ENCODE data around the gene RIPK4.
"Not testable (repeated sequence)": the region's sequence is repeated elsewhere in the genome, so short reads cannot be mapped to it uniquely, and the experiment has no call there.

The RIPK4 gene

DNA sequence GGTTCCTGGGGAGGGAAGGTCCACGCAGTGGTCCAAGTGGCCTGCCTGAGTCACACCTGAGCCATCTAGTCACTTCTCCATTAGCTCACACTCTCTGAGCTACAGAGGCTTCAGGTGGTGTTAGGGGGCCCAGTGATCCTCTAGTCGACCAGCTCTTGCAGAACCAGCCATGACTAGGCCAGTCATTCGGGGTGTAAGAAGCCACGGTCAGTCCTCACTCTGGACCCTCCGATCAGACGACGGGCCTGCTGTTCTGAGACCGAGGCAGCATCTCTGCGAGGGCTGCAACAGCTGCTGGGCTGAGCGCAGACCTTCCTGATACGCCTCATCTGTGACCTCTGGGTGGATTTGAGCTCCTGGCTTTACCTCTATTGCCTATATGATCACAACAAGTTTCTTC lies 68.8 kb downstream of the RIPK4 start:
- in situ Hi-C loops (cut with MboI; ENCODE audit: low sequenced_read_pairs) = no loop called here

DNA sequence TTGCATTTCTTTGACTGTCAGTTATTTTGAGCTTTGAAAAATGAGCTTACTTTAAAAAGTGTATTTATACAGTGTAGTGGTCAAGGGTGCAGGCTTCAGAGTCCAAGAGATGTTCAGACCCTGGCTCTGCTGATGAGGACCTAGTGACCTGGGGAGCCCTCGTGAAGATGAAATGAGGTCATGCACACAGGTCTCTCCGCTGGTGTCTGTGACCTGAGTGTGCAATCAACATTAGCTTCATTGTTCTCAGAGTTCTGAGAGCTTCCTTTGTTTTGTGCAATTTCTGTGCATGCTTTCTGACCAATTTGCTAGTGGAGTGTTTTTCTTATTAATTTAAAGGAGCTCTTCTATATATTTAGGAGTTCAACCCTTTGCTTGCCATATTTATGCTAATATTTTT lies 71.3 kb downstream of the RIPK4 start:
- in situ Hi-C loops (cut with MboI; ENCODE audit: low sequenced_read_pairs) = no loop called here

GRCh38 chr21:41694042-41694441 lies 72.8 kb downstream of the RIPK4 start:
- in situ Hi-C loops (cut with MboI; ENCODE audit: low sequenced_read_pairs) = not testable (repeated sequence)

DNA sequence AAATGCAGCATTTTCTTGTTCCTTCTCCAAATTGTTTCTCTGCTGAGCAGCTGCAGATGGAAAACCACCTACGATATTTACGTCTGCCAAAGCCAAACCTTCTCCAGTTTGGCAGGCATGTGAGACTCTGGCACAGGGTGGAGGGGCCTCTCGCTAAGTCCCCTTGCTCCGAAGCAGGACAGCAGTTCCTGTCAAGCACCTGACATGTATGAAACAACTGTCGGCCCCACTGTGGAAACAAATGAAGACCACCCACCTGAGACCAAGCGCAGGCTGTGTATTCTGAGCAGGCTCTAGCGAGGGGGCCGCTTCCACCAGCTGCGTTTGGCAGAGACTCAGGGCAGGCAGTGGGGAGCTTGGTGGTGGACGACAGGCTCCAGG lies 74.7 kb downstream of the RIPK4 start:
- in situ Hi-C loops (cut with MboI; ENCODE audit: low sequenced_read_pairs) = no loop called here

DNA sequence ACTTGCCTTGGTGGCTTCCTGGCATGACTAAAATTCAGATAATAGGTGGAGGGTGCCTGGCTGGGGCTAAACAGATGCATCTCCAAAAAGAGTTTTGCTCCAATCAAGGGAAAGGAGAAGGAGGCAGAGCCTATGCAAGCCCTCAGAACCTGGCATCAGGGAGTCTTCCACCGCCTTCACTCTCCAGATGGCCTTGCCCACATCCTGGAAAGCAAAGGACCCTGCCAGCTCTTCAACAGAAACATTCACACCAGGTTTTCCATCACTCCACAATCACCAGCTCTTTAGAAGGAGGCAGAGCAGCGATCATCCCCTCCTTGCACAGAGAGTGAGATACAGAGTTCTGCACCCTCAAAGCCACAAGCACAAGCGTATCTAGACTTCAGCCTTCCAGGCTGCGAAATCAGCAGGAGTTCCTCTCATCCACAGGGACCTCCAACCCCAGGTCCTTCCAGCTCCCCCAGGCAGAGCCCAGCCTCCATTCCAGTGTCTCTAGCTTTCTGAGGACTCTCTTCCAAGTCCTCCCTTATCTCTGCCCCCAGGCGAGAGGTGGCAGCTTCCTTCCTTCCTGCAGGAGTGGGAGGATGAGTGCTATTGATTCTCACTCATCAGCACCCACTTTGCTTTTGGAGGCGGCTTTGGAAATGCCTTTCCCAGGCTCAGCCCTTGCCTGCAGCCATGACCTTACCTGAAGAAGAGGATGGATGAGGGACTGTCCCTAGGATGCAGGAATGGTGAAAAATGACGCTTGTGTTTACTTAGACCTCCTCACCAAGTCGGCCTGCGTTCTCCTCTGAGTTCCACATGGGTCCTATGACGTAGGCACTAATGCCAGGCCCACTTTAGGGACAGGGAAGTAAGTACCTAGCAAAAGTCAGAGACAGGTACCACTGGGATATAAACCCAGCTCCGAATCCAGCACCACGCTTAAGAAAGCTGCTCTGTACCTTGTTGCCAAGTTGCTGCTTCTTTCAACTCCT lies 75.4 kb downstream of the RIPK4 start:
- in situ Hi-C loops (cut with MboI; ENCODE audit: low sequenced_read_pairs) = no loop called here
